Stromal cell of bone marrow (primary cell): ENCODE data around the gene ISOC2.

ENCODE experiments used
- DNase-seq: peaks from one replicate; pipeline ENCODE4 v3.0.0-alpha.2; 2012; ENCODE audit warnings: low read depth

Gene ISOC2

GRCh38 chr19:55477905-55478304 lies 16.5 kb upstream of the ISOC2 start:
- no peak for DNase-seq

GRCh38 chr19:55476100-55476775 lies 14.8 kb upstream of the ISOC2 start, which contains the start of gene ZNF628:
Gene ZNF628, plus strand, starts transcription at chr19:55476617. Its CDS starts 3,294 bp downstream, at chr19:55479911.
- peak; percentile 96 for DNase-seq

DNA sequence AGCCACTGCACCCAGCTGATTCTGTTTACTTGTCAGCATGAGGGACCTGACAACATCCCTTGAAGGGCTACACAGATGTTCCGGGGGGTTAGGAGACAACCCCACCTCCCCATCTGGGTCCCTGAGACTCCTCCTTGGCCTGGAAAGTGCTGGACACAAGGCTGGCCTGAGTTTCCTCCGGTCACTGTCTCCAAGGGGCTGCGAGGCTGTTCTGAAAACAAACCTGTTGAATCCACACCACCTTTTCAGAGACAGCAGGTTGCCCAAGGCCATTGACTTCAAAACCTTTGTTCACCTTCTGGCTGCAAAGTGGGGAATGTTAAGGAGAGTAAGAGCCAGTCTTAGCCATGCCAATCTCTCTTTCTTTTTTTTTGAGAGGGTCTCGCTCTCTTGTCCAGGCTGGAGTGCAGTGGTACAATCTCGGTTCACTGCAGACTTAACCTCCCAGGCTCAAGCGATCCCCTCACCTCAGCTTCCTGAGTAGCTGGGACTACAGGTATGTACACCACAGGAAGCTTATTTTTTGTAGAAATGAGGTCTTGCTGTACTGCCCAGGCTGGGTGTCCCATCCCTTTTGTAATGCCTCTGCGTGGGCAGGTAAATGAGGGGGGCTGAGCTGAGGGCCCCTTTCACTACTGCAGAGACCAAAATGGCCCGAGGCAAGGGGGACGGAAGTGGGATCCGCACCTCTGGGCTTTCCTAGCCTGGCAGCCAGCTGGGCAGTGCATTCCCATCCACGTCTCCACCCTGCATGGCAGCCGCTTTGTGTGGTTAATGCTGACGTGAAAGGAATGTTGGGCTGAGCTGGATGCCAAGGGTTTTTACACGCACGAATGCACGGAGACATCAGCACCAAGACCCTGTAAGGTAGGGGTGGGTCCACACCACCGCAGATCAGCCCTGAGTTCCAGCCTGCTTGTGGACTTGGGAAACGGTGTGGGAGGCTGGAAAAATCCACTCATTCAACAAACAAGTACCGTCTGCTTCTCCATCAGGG lies 13.1 kb upstream of the ISOC2 start:
- no peak for DNase-seq

- DNase-seq = peak; percentile 50
Observed at GRCh38 chr19:55473225-55474012, 12.0 kb upstream of the ISOC2 start.

DNA sequence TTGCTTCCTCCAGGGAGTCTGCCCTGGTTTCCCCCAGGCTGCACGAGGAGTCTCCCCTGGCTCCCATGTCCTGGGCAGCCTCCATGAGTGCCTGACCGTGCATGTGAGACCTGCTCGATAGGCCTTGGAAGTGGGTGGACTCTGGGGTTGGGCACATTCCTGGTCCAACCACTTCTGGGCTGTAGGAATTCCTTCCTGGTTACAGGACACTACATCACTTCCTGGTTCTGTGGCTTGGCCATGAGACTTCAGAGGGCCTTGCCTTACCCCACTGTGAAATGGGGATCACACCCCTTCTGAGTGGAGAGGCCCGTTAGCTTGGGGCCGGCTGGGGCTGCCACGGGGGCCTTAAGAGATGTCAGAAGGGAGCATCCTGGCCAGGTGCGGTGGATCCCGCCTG lies 11.0 kb upstream of the ISOC2 start:
- peak; percentile 39 for DNase-seq

DNA sequence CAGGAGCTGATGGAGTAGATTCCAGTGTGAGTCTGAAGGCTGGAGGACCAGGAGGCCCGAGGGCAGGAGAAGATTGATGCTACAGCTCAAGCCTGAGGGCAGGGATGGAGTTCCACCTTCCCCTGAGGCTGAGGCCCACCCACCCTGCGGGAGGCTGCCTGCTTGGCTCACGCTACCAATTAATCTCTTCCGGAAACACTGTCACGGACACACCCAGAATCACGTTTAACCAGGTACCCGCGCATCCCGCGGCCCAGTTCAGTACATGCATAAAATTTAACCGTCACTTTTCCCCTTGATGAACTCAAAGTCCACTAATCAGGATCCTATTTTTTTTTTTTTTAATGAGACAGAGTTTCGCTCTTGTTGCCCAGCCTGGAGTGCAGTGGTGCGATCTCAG lies 9.8 kb upstream of the ISOC2 start:
- DNase-seq = no peak

DNA sequence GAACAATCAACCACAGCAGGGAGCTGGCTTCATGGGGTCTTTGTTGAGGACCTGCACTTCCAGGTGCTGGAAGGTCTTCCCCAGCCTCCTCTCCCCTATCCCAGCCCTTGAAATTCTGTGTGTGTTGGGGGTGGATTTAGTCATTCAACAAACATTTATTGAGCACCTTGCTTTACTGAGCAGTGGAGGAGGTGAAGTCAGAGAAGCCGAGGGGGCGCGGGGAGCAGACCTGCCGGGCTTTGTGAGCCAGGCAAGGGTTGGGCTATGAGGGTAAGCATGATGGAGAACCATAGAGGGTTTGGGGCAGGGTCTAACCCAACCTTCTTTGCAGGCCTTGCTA lies 6.6 kb upstream of the ISOC2 start:
- no peak for DNase-seq

DNA sequence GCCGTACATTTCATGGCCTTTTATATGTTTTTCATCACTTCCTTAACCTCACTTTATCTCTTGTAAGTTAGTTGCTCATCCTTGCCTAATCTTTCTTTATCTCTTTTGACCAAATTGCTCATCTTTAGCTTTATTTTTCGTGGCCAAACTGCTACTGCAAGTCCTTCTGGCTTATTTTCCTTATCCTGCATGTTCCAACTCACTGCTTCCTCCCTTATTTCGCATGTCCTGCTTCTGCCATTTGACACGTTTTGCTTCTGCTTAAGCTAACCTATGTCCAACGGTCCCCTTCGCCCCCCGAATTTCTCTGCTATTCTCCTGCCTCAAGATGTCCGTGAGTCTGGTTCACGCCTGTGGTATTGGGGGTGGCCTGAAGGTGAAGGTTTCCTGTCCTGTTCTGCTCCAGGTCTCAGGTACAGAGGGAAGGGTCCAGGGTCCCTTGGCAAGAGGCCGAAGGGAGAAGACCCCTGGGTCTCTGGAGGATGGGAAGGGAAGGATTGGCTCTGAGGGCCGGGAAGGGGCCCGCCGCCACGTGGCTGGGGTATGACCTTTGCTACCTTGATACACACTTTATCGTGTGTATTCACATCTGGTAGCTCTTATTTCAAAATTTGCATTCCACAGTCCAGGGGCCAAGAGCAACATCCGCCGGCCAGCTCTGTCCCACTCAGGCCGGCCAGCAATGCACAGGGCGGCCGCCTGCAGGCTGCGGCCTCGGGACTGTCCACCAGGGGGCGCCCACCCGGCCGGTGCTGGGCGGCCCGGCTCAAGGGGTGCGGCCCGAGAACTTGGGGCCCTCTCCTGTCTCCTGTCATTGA lies 6.0 kb upstream of the ISOC2 start:
- peak; percentile 45 for DNase-seq

GRCh38 chr19:55466241-55466614 lies 4.8 kb upstream of the ISOC2 start:
- DNase-seq = no peak

GRCh38 chr19:55465460-55466240 lies 4.2 kb upstream of the ISOC2 start:
- DNase-seq = no peak

GRCh38 chr19:55464662-55465054 lies 3.2 kb upstream of the ISOC2 start, which contains the start of gene C19orf85:
Gene C19orf85, minus strand, starts transcription at chr19:55464751. Its CDS starts 197 bp downstream, at chr19:55464554.
- DNase-seq = no peak

DNA sequence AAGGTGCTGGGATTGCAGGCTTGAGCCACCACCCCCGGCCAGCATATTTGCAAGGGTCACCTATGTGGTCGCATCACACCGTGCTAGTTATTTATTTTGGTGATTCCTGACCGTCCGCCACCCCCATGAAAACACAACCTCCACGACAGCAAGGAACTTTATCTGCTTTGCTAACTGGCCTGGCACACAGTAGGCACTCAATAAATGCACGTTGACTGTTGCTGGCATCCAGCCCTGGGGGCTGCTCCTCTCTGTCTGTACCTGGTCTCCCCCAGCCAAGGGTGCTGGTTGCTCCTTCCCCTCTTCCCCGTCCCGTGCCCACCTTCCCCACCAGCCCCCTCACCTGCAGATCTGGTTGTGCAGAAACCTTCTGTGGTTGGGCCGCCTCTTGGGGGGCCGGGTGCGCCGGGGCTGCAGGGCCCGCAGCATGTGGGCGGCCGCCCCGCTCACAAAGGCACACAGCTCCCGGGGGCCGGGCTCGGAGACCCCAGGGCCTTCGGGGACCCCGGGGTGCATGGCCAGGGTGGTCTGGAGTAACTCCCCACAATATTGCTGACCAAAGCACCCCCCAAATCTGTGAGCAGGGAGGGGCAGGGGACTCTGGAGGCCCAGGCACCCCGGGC lies 2.7 kb upstream of the ISOC2 start:
- DNase-seq = no peak

DNA sequence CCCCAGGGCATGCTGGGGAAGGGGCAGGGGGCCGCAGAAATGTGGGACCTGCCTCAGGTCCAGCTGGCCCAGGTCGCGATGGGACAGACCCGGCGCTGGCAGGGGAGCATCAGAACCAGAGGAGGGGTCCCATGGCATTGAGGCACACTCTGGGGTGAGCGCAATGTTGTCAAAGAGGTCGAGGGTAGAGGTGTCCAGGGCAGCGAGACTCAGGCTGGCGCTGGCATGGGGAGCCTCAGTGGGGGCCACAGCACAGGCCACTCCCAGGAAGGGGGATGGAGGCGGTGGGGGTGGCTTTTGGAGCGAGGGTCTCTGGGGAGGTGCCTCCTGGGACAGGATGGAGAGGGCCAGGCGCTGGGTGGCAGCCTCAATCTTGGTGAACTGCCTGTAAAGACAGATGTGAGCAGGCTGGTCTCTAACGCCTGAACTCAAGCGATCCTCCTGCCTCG lies 2.2 kb upstream of the ISOC2 start:
- no peak for DNase-seq

- no peak for DNase-seq
Observed at GRCh38 chr19:55462722-55463121, 1.3 kb upstream of the ISOC2 start.

- no peak for DNase-seq
Observed at GRCh38 chr19:55461974-55462626, 658 bp upstream of the ISOC2 start.

- peak; percentile 68 for DNase-seq
Observed at GRCh38 chr19:55460670-55461258, 678 bp downstream of the ISOC2 start.

GRCh38 chr19:55459950-55460657 lies 1.3 kb downstream of the ISOC2 start:
- DNase-seq = no peak

DNA sequence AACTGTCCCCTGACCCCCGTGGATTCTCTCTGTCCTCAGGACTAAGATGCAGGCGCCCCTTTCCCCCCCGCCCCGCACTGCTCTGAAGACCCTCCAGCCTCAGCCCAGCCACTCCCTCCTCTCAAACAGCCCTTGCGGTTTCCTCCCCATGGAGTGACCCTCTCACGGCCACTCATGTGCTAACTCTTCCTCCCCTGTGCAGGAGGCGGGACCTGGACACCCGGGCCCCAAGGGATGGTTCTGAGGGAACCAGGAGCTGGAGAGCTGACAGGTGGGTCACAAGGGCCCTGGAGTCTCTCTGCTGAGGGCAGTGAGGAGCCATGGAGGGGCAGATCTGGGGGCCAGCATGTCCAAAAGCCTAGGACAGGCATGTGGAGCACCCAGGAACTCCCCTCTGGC lies 1.9 kb downstream of the ISOC2 start:
- DNase-seq = no peak
